ENCODE results near the gene SOX8.

The SOX8 gene

DNA sequence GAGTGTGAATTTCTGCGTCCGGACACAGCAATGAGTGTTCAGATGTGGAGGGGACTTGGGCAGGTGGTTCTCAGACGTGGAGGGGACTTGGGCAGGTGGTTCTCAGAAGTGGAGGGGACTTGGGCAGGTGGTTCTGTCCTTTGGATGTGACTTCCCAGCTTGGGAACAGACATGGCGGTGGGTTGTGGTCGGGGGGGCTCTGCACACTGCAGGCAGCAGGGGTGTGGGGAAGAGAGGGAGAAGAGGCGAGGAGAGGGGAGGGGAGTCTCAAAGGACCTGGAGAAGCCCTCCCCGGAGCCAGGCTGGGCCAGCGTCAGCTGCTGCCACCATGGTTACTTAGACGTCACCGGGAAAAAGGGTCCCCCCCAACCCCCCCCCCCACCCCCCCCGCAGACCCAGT, 9.8 kb downstream of the SOX8 start:
- no peak overlapping the region for H3K4me2 ChIP-seq (ENCODE audit: low read depth, low read length)
- H3K9me3 ChIP-seq (replicated peaks; ENCODE audit: insufficient read depth, low read length): no peaks in the 10 kb centered on the region
- H3K4me1 ChIP-seq (ENCODE audit: low read length): no peaks in the 10 kb centered on the region
- H4K20me1 ChIP-seq (ENCODE audit: insufficient read depth, low read length): no peaks in the 10 kb centered on the region
- H3K4me3 ChIP-seq (ENCODE audit: low read length): no peak overlapping the region
- H3K79me2 ChIP-seq (ENCODE audit: low read length): no peaks in the 10 kb centered on the region
- no peak overlapping the region for H3K9ac ChIP-seq (ENCODE audit: low read length)
- H3K27ac ChIP-seq (ENCODE audit: low read length): no peak overlapping the region
- H3K27me3 ChIP-seq (replicated peaks; ENCODE audit: insufficient read depth, low read length): peaks cover 79% of the 10 kb centered on the region
- H3K36me3 ChIP-seq (replicated peaks; ENCODE audit: insufficient read depth, low read length): no peaks in the 10 kb centered on the region
- no peak for DNase-seq
- H3F3A ChIP-seq (ENCODE audit: insufficient read depth, low read length): no peaks in the 10 kb centered on the region
- no peak overlapping the region for H2AFZ ChIP-seq (ENCODE audit: low read length)
- no peaks in the 10 kb centered on the region for H3K9me2 ChIP-seq (replicated peaks; ENCODE audit: insufficient read depth, low read length)
- TF ChIP-seq EZH2phosphoT487 (IDR thresholded peaks at IDR 0.05; ENCODE audit: low read length): no peak
- TF ChIP-seq EZH2 (optimal IDR thresholded peaks at IDR 0.05; ENCODE audit: low read depth, low read length): no peak
- TF ChIP-seq, protein P1, sequence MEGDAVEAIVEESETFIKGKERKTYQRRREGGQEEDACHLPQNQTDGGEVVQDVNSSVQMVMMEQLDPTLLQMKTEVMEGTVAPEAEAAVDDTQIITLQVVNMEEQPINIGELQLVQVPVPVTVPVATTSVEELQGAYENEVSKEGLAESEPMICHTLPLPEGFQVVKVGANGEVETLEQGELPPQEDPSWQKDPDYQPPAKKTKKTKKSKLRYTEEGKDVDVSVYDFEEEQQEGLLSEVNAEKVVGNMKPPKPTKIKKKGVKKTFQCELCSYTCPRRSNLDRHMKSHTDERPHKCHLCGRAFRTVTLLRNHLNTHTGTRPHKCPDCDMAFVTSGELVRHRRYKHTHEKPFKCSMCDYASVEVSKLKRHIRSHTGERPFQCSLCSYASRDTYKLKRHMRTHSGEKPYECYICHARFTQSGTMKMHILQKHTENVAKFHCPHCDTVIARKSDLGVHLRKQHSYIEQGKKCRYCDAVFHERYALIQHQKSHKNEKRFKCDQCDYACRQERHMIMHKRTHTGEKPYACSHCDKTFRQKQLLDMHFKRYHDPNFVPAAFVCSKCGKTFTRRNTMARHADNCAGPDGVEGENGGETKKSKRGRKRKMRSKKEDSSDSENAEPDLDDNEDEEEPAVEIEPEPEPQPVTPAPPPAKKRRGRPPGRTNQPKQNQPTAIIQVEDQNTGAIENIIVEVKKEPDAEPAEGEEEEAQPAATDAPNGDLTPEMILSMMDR (IDR thresholded peaks at IDR 0.05; ENCODE audit: low read length): no peak

DNA sequence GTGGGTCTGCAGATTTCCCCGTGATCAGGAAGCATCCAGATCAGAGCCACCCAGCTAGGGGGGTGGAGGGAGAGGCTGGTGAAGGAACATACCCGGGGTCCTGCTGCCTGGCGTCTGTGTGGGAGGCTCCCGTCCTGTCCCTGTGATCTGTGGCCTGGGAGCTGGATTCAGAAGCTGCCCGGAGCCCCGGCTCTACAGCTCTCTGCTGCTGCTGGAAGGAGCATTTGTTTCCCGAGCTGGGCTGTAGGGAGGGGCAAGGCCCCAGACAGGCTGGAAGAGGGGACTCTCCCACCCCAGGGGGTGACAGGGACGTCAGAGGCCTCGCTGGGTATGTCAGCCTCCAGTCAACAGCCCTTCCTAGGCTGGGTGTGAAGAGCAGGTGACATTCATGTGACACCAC, 10.2 kb downstream of the SOX8 start:
- TF ChIP-seq, protein P1 (IDR thresholded peaks at IDR 0.05; ENCODE audit: low read length): no peak
- Histone ChIP-seq H3K9me2 (replicated peaks; ENCODE audit: insufficient read depth, low read length) (no peaks in the 10 kb centered on the region), H3F3A (ENCODE audit: insufficient read depth, low read length) (no peaks in the 10 kb centered on the region), H3K9ac (ENCODE audit: low read length) (no peak overlapping the region), H3K4me1 (ENCODE audit: low read length) (no peaks in the 10 kb centered on the region), H3K9me3 (replicated peaks; ENCODE audit: insufficient read depth, low read length) (no peaks in the 10 kb centered on the region), H3K27ac (ENCODE audit: low read length) (no peak overlapping the region), H4K20me1 (ENCODE audit: insufficient read depth, low read length) (no peaks in the 10 kb centered on the region), H3K27me3 (replicated peaks; ENCODE audit: insufficient read depth, low read length) (peaks cover 79% of the 10 kb centered on the region), H3K4me2 (ENCODE audit: low read depth, low read length) (no peak overlapping the region), H3K4me3 (ENCODE audit: low read length) (no peak overlapping the region), H3K79me2 (ENCODE audit: low read length) (no peaks in the 10 kb centered on the region), H3K36me3 (replicated peaks; ENCODE audit: insufficient read depth, low read length) (no peaks in the 10 kb centered on the region), H2AFZ (ENCODE audit: low read length) (no peak overlapping the region)
- no peak for DNase-seq

GRCh38 chr16:993731-994130, 12.2 kb downstream of the SOX8 start:
- Histone ChIP-seq H3F3A (ENCODE audit: insufficient read depth, low read length) (no peaks in the 10 kb centered on the region), H3K9me3 (replicated peaks; ENCODE audit: insufficient read depth, low read length) (no peaks in the 10 kb centered on the region), H3K27me3 (replicated peaks; ENCODE audit: insufficient read depth, low read length) (peaks cover 79% of the 10 kb centered on the region), H3K9ac (ENCODE audit: low read length) (no peak overlapping the region), H3K4me1 (ENCODE audit: low read length) (no peaks in the 10 kb centered on the region), H3K4me3 (ENCODE audit: low read length) (no peak overlapping the region), H3K36me3 (replicated peaks; ENCODE audit: insufficient read depth, low read length) (no peaks in the 10 kb centered on the region), H4K20me1 (ENCODE audit: insufficient read depth, low read length) (no peaks in the 10 kb centered on the region), H3K4me2 (ENCODE audit: low read depth, low read length) (no peak overlapping the region), H3K79me2 (ENCODE audit: low read length) (no peaks in the 10 kb centered on the region), H2AFZ (ENCODE audit: low read length) (no peak overlapping the region), H3K27ac (ENCODE audit: low read length) (no peak overlapping the region), H3K9me2 (replicated peaks; ENCODE audit: insufficient read depth, low read length) (no peaks in the 10 kb centered on the region)
- no peak for TF ChIP-seq EZH2 (optimal IDR thresholded peaks at IDR 0.05; ENCODE audit: low read depth, low read length)
- TF ChIP-seq, protein P1 (IDR thresholded peaks at IDR 0.05; ENCODE audit: low read length): no peak
- TF ChIP-seq EZH2phosphoT487 (IDR thresholded peaks at IDR 0.05; ENCODE audit: low read length): no peak
- no peak for DNase-seq
